Left colon (tissue), 2 donors: ENCODE results near the gene INSM2. TPM values are rescaled to one million over a fixed set of nuclear protein-coding genes. Genes with fewer than 3 reads are reported as not detected.

ENCODE experiments used
- ATAC-seq: fragments of 200-7000 bp; cut with Tn5 transposase; one replicate; pipeline ENCODE4 v1.9.1; 2020; ENCODE audit warnings: mild to moderate bottlenecking, moderate library complexity
- DNase-seq, 2 donors: peaks; one replicate each; pipeline ENCODE4 v3.0.0-alpha.2; 2020
- intact Hi-C, 2 donors: fragments of 100-400 bp; cut with DNase I in 1 of 2; cut with micrococcal nuclease in 1 of 2; formaldehyde crosslinking; loops; one replicate each; pipeline versions ENCODE4 v1.11.2 to v1.14.0; 2022; cut with DNase I, micrococcal nuclease
- total RNA-seq, 2 donors: library from RNA; stranded (reverse); fragmentation: NEBNext Ultra II Directional; extraction: Animal tissue kit (Norgen Biotek cat#: 25700); gene quantifications; one replicate each; pipeline ENCODE4 v1.2.1, GENCODE V29; 2021
- donor health status: DM: no; HTN: no; CAD: no.
- donor health status: DM: yes; HTN: yes; CAD: no.

Gene INSM2
- total RNA-seq, 2 donors from 2014 or later: not detected

GRCh38 chr14:35535483-35536112 is 1.6 kb downstream of the INSM2 start:
- DNase-seq (no peak), ATAC-seq (peak; percentile 16)
- intact Hi-C loops: no loop called here

GRCh38 chr14:35539969-35540368 is 6.0 kb downstream of the INSM2 start:
- DNase-seq (no peak), ATAC-seq (no peak)
- intact Hi-C loops: no loop called here

DNA sequence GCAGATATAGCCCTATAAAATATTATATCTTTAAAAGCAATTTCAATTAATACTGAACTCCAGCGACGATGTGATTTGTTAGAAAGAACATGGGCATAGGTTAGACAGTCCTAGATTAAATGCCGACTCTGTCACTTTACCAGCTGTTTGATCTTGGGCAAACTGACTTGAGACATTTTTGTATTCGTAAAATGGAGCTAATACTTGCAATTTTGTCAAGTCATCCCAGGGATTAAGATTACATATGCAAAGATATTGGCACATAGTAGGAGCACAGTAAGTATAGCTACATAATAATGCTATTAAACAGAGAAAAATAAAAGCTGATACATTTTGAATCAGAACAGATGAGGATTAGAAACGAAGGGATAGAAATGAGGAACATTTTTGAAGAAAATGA is 9.0 kb downstream of the INSM2 start:
- ATAC-seq: no peak
- DNase-seq: no peak
- intact Hi-C loops: no loop called here

GRCh38 chr14:35549551-35549950 is 15.6 kb downstream of the INSM2 start:
- DNase-seq (no peak), ATAC-seq (no peak)
- intact Hi-C loops: no loop called here

- DNase-seq: no peak
- intact Hi-C loops: no loop called here
Observed at GRCh38 chr14:35551081-35551480, 17.1 kb downstream of the INSM2 start.

DNA sequence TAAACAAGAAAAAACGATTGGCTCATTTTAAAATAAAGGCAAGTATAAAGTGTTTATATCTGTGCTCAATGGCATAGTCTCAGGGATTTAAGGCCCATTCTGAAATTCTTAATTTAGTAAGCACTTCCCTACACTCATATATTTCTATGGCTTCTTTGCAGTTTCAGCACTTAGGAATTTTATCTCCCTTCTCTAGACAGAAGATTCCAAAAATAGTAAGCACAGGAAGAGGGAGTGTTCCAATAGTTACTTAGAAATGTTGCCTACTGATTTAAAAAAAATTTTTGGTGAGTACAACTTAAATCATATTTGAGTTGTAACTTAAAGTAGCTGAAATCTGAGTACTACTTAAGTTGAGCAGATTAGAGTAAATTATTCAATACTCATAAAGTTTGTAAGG is 19.8 kb downstream of the INSM2 start:
- no peak for DNase-seq
- intact Hi-C loops: no loop called here
- no peak for ATAC-seq

More at GRCh38 chr14:35551081-35551480, 17.1 kb downstream of the INSM2 start:
- ATAC-seq: no peak

GRCh38 chr14:35556548-35556947 is 22.6 kb downstream of the INSM2 start:
- ATAC-seq: no peak
- intact Hi-C loops: no loop called here
- DNase-seq: no peak

GRCh38 chr14:35557221-35557747 is 23.3 kb downstream of the INSM2 start:
- intact Hi-C loops: no loop called here
- DNase-seq: no peak
- ATAC-seq: no peak

DNA sequence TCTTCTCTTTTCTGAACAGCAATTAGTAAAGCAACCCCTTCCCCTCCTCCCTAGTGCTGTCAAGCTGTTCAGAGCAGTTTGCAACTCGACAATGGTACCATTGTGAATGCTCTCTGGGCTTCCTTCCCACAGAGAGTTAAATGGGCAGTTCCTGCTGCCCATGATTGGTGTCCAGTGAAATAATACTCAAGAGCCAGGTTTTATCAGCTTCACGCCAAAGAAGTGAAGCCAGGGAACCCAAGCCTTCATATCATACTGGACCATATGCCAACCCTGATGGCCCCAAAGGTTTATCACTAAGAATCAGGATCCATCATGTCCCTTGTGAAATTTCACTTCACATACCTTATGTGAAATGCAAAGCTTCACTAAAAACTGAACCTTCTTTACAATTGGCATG is 24.7 kb downstream of the INSM2 start:
- ATAC-seq (no peak), DNase-seq (no peak)
- intact Hi-C loops: no loop called here

GRCh38 chr14:35565871-35566464 is 32.0 kb downstream of the INSM2 start:
- intact Hi-C loops: no loop called here
- ATAC-seq (no peak), DNase-seq (no peak)

GRCh38 chr14:35571598-35571997 is 37.6 kb downstream of the INSM2 start:
- ATAC-seq: no peak
- DNase-seq: no peak
- intact Hi-C loops: no loop called here

- DNase-seq (no peak), ATAC-seq (no peak)
- intact Hi-C loops: no loop called here
Observed at GRCh38 chr14:35573911-35574310, 39.9 kb downstream of the INSM2 start.

DNA sequence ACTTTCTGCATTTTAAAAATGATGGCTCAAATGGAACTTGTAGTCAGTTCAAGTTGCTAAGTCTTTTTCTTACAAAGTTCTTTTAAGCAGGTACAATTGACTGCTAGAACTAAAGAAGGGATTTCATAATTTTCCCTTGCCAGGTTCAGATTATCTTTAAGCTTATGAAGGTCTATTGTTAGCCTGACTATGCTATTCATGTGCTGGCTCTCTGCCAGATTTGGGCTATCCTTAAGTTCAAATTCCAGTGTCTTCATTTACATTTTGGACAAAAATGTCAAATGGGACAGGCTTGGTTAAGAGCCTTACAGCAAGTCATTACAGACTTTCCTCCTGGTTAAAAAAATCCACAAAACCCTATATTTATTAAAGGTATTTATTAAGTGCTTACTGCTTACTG is 42.3 kb downstream of the INSM2 start:
- peak; percentile 29 for ATAC-seq
- DNase-seq: no peak
- intact Hi-C loops: no loop called here

- intact Hi-C loops: no loop called here
Observed at GRCh38 chr14:35576856-35577255, 42.9 kb downstream of the INSM2 start.

GRCh38 chr14:35578135-35578534 is 44.2 kb downstream of the INSM2 start:
- ATAC-seq (no peak), DNase-seq (no peak)

More at GRCh38 chr14:35576856-35577255, 42.9 kb downstream of the INSM2 start:
- ATAC-seq (no peak), DNase-seq (no peak)

GRCh38 chr14:35578639-35579038 is 44.7 kb downstream of the INSM2 start:
- no peak for ATAC-seq
- intact Hi-C loops: no loop called here

More at GRCh38 chr14:35578135-35578534, 44.2 kb downstream of the INSM2 start:
- intact Hi-C loops: no loop called here

More at GRCh38 chr14:35578639-35579038, 44.7 kb downstream of the INSM2 start:
- no peak for DNase-seq

Other genes with a start within 250 kb of the INSM2 start
- 100 to 1,000 TPM; 138 to 171 TPM for gene PSMA6, start 241.8 kb upstream of the INSM2 start, total RNA-seq
- gene NFKBIA, start 129.4 kb upstream of the INSM2 start, total RNA-seq: 100 to 1,000 TPM; 150 to 193 TPM